Epithelial cell of esophagus (primary cell): ENCODE measurements around the gene PPP1R1A.

Source experiments
- DNase-seq: peaks from one replicate; pipeline ENCODE4 v3.0.0; 2010; ENCODE audit warnings: low read depth
- H3K4me3 ChIP-seq: 2 replicates; pipeline ENCODE4 v1.5.1; 2011; ENCODE audit warnings: mild to moderate bottlenecking, low read length, control low read depth
- TF ChIP-seq, protein P1 (sequence below): IDR thresholded peaks from 2 replicates; pipeline ENCODE4 v1.5.1; 2011; ENCODE audit warnings: low read depth, mild to moderate bottlenecking, low read length, control low read depth, inconsistent platforms; ENCODE audit not compliant: insufficient read depth; ENCODE audit errors: missing control alignments

Gene PPP1R1A

DNA sequence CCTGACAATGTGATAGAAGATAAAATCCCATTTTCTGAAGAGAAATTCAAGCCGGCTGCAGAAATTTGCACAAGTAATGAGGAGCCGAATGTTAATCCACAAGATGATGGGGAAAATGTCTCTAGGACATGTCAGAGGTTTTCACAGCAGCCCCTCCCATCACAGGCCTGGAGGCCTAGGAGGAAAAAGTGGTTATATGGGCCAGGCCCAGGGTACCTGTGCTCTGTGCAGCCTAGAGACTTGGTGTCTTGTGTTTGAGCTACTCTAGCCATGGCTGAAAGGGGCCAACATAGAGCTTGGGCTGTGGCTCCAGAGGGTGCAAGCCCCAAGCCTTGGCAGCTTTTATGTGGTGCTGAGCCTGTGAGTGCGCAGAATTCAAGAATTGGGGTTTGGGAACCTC is 38.8 kb upstream of the PPP1R1A start:
- TF ChIP-seq, protein P1, sequence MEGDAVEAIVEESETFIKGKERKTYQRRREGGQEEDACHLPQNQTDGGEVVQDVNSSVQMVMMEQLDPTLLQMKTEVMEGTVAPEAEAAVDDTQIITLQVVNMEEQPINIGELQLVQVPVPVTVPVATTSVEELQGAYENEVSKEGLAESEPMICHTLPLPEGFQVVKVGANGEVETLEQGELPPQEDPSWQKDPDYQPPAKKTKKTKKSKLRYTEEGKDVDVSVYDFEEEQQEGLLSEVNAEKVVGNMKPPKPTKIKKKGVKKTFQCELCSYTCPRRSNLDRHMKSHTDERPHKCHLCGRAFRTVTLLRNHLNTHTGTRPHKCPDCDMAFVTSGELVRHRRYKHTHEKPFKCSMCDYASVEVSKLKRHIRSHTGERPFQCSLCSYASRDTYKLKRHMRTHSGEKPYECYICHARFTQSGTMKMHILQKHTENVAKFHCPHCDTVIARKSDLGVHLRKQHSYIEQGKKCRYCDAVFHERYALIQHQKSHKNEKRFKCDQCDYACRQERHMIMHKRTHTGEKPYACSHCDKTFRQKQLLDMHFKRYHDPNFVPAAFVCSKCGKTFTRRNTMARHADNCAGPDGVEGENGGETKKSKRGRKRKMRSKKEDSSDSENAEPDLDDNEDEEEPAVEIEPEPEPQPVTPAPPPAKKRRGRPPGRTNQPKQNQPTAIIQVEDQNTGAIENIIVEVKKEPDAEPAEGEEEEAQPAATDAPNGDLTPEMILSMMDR: no peak
- H3K4me3 ChIP-seq: no peak overlapping the region
- DNase-seq: no peak

DNA sequence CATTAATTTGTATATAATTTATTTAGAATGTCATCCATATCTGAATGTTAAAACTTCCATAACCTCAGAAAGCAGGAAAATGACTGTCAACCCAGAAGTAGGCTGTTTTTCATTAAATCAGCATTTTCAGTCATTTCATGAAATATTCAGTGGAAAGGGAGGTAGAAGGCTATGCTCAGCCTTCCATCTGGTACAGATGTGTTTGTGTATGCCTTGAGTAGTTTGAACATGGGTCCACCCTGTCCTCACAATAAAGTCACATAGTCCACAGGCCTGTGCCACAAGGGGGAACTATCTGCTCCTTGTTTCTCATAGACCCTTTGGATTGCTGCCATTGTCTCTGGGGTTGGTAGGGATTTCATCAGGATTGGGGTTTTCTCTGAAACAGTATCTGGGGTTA is 37.1 kb upstream of the PPP1R1A start:
- DNase-seq: no peak
- TF ChIP-seq, protein P1: no peak
- no peak overlapping the region for H3K4me3 ChIP-seq

DNA sequence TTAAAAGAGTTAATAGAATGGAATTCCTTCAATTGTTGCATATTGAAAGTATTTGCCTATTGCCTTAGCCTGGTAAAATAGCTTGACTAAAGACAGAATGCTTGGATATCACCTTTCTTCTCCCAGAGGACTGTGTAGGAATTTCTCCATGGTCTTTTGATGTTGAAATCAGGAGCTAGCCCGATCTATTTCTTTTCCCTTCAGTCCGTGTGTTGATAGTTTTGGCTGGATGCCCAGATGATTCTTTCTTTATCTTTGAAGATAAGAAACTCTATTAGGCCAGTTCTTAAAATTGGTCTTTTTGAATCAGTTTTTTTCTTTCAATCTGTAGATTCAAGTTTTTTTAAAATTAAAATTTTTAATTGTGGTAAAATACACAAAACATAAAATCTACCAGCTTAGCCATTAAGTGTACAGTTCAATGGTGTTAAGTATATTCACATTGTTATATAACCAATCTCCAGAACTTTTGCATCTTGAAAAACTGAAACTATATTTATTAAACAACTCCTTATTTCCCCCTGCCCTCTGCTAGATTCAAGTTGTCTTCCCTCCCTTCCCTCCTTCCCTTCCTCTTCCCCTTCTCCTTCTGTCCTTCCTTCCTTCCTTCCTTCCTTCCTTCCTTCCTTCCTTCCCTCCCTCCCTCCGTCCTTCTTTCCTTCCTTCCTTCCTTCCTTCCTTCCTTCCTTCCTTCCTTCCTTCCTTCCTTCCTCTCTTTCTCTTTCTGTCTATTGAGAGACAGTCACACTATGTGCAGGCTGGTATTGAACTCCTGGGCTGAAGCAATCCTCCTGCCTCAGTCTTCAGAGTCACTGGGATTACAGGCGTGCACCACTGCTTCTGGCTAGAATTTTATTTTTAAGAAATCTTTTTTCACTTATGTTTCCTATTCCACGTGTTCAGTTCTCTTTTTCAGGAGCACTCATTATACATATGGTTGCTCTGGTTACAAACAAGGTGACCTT is 36.1 kb upstream of the PPP1R1A start:
- DNase-seq: no peak
- H3K4me3 ChIP-seq: no peak overlapping the region
- TF ChIP-seq, protein P1: no peak

DNA sequence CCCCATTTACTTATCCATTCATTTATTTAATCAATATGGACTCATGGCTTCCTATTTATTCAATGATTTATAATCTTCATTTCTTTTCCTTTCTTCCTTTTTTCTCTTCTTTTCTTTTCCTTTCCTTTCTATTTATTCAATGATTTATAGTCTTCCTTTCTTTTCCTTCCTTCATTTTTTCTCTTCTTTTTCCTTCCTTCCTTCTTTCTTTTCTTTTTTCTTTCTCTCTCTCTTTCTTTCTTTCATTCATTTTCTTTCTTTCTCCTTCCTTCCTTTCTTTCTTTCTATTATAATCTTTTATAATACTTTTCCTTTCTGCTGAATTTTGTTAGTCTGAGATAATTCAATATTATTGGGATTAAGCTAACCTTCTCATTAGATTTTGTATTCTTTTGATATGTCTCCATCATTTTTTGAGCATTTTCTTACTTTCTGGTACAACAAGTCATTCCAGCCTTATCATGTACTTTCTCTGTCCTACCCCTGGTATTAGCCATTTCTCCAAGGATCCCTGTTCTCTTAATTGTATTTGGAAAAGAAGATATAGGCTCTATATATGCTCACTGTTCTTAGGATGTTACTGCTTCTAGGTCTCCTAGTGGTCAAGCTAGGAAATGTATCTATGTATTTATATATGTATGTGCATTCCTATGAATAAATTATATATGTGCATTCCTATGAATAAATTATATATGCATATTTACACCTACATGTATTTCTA is 34.2 kb upstream of the PPP1R1A start:
- peak; percentile 35 for DNase-seq
- no peak overlapping the region for H3K4me3 ChIP-seq
- TF ChIP-seq, protein P1: peak; percentile 37

DNA sequence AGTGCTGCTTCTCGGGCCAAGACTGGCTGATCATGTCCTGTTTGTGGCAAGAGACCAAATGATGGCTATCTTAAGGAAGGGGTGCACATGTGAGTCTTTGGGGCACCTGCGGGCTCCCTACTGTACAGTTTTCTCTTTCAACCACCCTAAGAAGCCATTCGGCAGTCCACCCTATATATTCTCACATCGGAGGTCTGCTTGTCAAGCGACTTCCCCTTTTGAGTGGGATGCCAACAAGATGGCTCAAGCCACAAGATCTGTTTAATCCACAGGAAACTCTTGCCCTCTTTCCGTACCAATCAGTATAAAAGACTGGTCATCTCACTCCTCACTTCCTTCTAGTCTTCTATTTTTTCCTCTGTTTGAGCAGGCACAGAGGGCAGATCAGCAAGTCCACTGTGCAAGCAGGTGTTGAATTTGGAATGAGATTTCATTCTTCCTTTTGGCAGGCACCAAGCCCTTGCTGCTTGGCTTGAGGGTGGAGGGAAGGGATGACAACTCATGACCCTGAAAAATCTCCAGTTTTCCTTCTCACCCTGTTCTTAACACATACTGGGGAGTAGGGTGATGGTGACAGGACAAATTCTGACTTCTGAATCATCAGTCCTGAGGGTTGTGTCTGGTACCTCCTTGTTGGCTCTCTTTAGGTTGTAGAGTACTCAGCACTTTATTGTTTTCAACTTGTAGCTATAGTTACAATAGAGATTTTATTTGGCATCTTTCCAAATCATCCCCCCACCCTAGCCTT is 28.6 kb upstream of the PPP1R1A start:
- H3K4me3 ChIP-seq: no peak overlapping the region
- DNase-seq: no peak
- TF ChIP-seq, protein P1: no peak

DNA sequence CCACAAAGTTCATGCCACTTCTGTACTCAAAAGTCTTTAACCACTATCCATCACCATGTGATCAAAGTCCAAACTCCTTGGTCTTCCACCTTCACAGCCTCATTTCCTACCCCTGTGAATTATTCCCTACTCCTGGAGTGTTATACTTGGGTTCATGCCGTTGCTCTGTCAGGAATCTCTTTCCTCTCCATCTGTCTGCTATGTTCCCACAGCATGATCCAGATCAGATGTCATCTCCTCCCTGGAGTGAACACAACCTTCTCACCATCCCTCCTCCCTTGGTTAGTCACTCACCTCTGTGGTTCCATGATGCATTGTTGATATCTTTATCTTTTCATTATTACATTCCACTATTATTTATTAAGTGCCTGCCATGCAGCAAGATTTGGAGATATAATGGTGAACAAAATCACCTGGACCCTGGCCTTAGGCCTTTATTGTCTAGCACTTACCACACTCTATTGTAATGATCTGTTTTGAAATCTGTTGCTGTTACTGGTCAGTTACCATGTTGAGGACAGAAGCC is 23.8 kb upstream of the PPP1R1A start:
- no peak for DNase-seq
- TF ChIP-seq, protein P1: no peak
- H3K4me3 ChIP-seq: no peak overlapping the region
